CD14-positive monocyte (primary cell): ENCODE measurements around the gene KCNG2. TPM values are rescaled to one million over a fixed set of nuclear protein-coding genes. Genes with fewer than 3 reads are reported as not detected.

Experiments
- DNase-seq, 3 donors: peaks; one replicate each; pipeline ENCODE4 v3.0.0-alpha.2; 2011 to 2022
- H2AFZ ChIP-seq: 2 replicates; pipeline ENCODE4 v1.6.0; 2012; ENCODE audit warnings: mild to moderate bottlenecking, low read depth, low read length, inconsistent platforms; ENCODE audit not compliant: insufficient read depth, poor library complexity, severe bottlenecking
- H3K27ac ChIP-seq, 2 donors: 1 replicate in 1 of 2; 2 replicates in 1 of 2; pipeline ENCODE4 v1.5.1; 2012 to 2013; ENCODE audit warnings: low read length in 2 of 2, control low read depth in 1 of 2, inconsistent platforms in 1 of 2, low read depth in 1 of 2, mild to moderate bottlenecking in 1 of 2
- H3K27me3 ChIP-seq, 2 donors: one replicate each; pipeline versions ENCODE4 v1.6.0 to v1.6.1; 2011 to 2013; ENCODE audit warnings: low read length in 2 of 2; ENCODE audit not compliant: control insufficient read depth in 2 of 2, insufficient read depth in 2 of 2
- H3K36me3 ChIP-seq, 2 donors: replicated peaks in 1 of 2; 1 replicate in 1 of 2; 2 replicates in 1 of 2; pipeline versions ENCODE4 v1.5.1 to v1.6.1; 2012 to 2013; ENCODE audit warnings: low read length in 2 of 2, control low read depth in 1 of 2, inconsistent platforms in 1 of 2, mild to moderate bottlenecking in 1 of 2; ENCODE audit not compliant: insufficient read depth in 2 of 2, control insufficient read depth in 1 of 2
- H3K4me1 ChIP-seq, 2 donors: 1 replicate in 1 of 2; 2 replicates in 1 of 2; pipeline versions ENCODE4 v1.5.1 to v1.6.1; 2012 to 2013; ENCODE audit warnings: low read length in 2 of 2, control low read depth in 1 of 2, inconsistent platforms in 1 of 2, mild to moderate bottlenecking in 1 of 2, moderate library complexity in 1 of 2; ENCODE audit not compliant: insufficient read depth in 2 of 2, control insufficient read depth in 1 of 2
- H3K4me2 ChIP-seq: replicated peaks from 2 replicates; pipeline ENCODE3; 2012; ENCODE audit warnings: low read length, moderate library complexity, mild to moderate bottlenecking; ENCODE audit not compliant: poor library complexity, severe bottlenecking; ENCODE audit errors: extremely low read depth
- H3K4me3 ChIP-seq, 3 experiments: fragments of 200-600 bp in 1 of 3; sonication (generic) in 1 of 3; replicated peaks in 1 of 3; 1 replicate in 2 of 3; 2 replicates in 1 of 3; pipeline ENCODE4 v1.5.1; 2011 to 2013; ENCODE audit warnings: low read length in 3 of 3, mild to moderate bottlenecking in 3 of 3, control low read depth in 2 of 3, low read depth in 2 of 3, inconsistent platforms in 1 of 3, moderate library complexity in 1 of 3
- H3K79me2 ChIP-seq: 2 replicates; pipeline ENCODE4 v1.6.0; 2012; ENCODE audit warnings: mild to moderate bottlenecking, control low read depth, inconsistent platforms, low read length, moderate library complexity; ENCODE audit not compliant: insufficient read depth
- H3K9ac ChIP-seq: 2 replicates; pipeline ENCODE4 v1.6.0; 2017; ENCODE audit warnings: low read length, mild to moderate bottlenecking; ENCODE audit not compliant: insufficient read depth, poor library complexity, severe bottlenecking
- H3K9me3 ChIP-seq, 2 donors: replicated peaks in 1 of 2; 1 replicate in 1 of 2; 2 replicates in 1 of 2; pipeline versions ENCODE4 v1.5.1 to v1.6.1; 2012 to 2013; ENCODE audit warnings: low read length in 2 of 2, control low read depth in 1 of 2; ENCODE audit not compliant: control insufficient read depth in 1 of 2, insufficient read depth in 1 of 2
- H4K20me1 ChIP-seq: 2 replicates; pipeline ENCODE4 v1.6.0; 2012; ENCODE audit warnings: mild to moderate bottlenecking, low read length, control low read depth, moderate library complexity; ENCODE audit not compliant: insufficient read depth
- H3K27ac Mint-ChIP-seq, 7 donors: one replicate each; pipeline ENCODE4 v1.8.0; 2020; ENCODE audit warnings: mild to moderate bottlenecking in 7 of 7, mixed read lengths in 7 of 7, moderate library complexity in 6 of 7, inconsistent platforms in 2 of 7
- H3K27me3 Mint-ChIP-seq, 3 donors: one replicate each; pipeline ENCODE4 v1.8.0; 2021 to 2022; ENCODE audit warnings: low read depth in 3 of 3, mild to moderate bottlenecking in 3 of 3, mixed read lengths in 3 of 3, moderate library complexity in 3 of 3, inconsistent platforms in 1 of 3
- H3K36me3 Mint-ChIP-seq, 2 donors: one replicate each; pipeline ENCODE4 v1.8.0; 2020; ENCODE audit warnings: mixed read lengths in 2 of 2, inconsistent platforms in 1 of 2, mild to moderate bottlenecking in 1 of 2
- H3K4me1 Mint-ChIP-seq: one replicate; pipeline ENCODE4 v1.8.0; 2020; ENCODE audit warnings: mild to moderate bottlenecking, mixed read lengths
- H3K4me3 Mint-ChIP-seq, 2 donors: one replicate each; pipeline ENCODE4 v1.8.0; 2020; ENCODE audit warnings: mild to moderate bottlenecking in 2 of 2, mixed read lengths in 2 of 2, moderate library complexity in 1 of 2
- H3K9me3 Mint-ChIP-seq, 7 donors: one replicate each; pipeline ENCODE4 v1.8.0; 2020 to 2022; ENCODE audit warnings: mixed read lengths in 7 of 7, mild to moderate bottlenecking in 6 of 7, moderate library complexity in 6 of 7, inconsistent platforms in 2 of 7
- CTCF ChIP-seq: fragments of 200-600 bp; IDR thresholded peaks from one replicate; pipeline ENCODE4 v1.8.0; 2022; ENCODE audit warnings: antibody characterized with exemption, mild to moderate bottlenecking
- WGBS: methylation state at CpG from one replicate; pipeline ENCODE4 v1.1.5; 2013; ENCODE audit warnings: missing lambda C conversion rate; ENCODE audit not compliant: insufficient coverage; 5-methylcytosine and 5-hydroxymethylcytosine counted together
- intact Hi-C, 2 donors: fragments of 100-400 bp; cut with micrococcal nuclease; formaldehyde crosslinking; loops; one replicate each; pipeline versions ENCODE4 v1.15.0 to v1.15.1; 2023
- polyA plus RNA-seq, 3 donors: library from polyadenylated mRNA; depleted of rRNA in 1 of 3; unstranded in 2 of 3; stranded (reverse) in 1 of 3; fragments of 300-500 nt in 2 of 3; fragments of >200 nt in 1 of 3; fragmentation: Illumina TruSeq in 2 of 3; gene quantifications; 1 replicate in 2 of 3; 2 replicates in 1 of 3; pipeline ENCODE4 v1.2.3, GENCODE V29; 2012 to 2021

KCNG2 gene
- polyA plus RNA-seq, 3 donors = 0.04 TPM; not detected in 2

- Histone ChIP-seq H3K27me3 (no peaks in the 10 kb centered on the region), H3K4me2 (peak overlapping the region; percentile 31), H3K27ac (no peak overlapping the region), H2AFZ (no peak overlapping the region), H3K9me3 (no peaks in the 10 kb centered on the region), H4K20me1 (no peaks in the 10 kb centered on the region), H3K4me1 (peaks cover 55 to 70% of the 10 kb centered on the region in 2 donors), H3K36me3 (no peaks in the 10 kb centered on the region), H3K9ac (no peak overlapping the region), H3K4me3 (peak overlapping the region in 1 of 3 experiments; percentile 35), H3K79me2 (no peaks in the 10 kb centered on the region)
- intact Hi-C loops = loop anchor here in 1 of 2 donors (10.0 kb wide), 1 partner anchor 135 kb away; the partner anchor contains the start of gene SLC66A2
- 3% methylated on average over 10 of the region's 14 CpGs for WGBS
- Mint-ChIP-seq H3K9me3 (peaks cover 0 to 1% (median 0%) of the 10 kb centered on the region in 7 donors), H3K27me3 (peaks cover 3 to 14% (median 7%) of the 10 kb centered on the region in 3 donors), H3K4me3 (peak overlapping the region in 1 of 2 donors; percentile 82), H3K36me3 (peaks cover 2% of the 10 kb centered on the region in 2 donors), H3K4me1 (peaks cover 61% of the 10 kb centered on the region), H3K27ac (peak overlapping the region; percentile 6 to 88 (median 82))
- peak; percentile 77 to 88 (median 87) for DNase-seq
- TF ChIP-seq CTCF = no peak
Measured at GRCh38 chr18:79819968-79820351, 22.2 kb downstream of the KCNG2 start.

GRCh38 chr18:79823120-79823519, 25.4 kb downstream of the KCNG2 start:
- 26% methylated on average over 11 of the region's 12 CpGs for WGBS
- Mint-ChIP-seq H3K36me3 (peaks cover 2% of the 10 kb centered on the region in 2 donors), H3K27ac (peak overlapping the region in 6 of 7 donors; percentile 43 to 80 (median 66)), H3K27me3 (peaks cover 0 to 7% (median 7%) of the 10 kb centered on the region in 3 donors), H3K4me1 (peaks cover 72% of the 10 kb centered on the region), H3K9me3 (peaks cover 0 to 2% (median 0%) of the 10 kb centered on the region in 7 donors), H3K4me3 (peak overlapping the region in 1 of 2 donors; percentile 26)
- Histone ChIP-seq H3K36me3 (no peaks in the 10 kb centered on the region), H4K20me1 (no peaks in the 10 kb centered on the region), H3K27ac (no peak overlapping the region), H3K27me3 (no peaks in the 10 kb centered on the region), H2AFZ (no peak overlapping the region), H3K4me3 (no peak overlapping the region), H3K4me2 (no peak overlapping the region), H3K9me3 (no peaks in the 10 kb centered on the region), H3K4me1 (peaks cover 65 to 76% of the 10 kb centered on the region in 2 donors), H3K9ac (no peak overlapping the region), H3K79me2 (no peaks in the 10 kb centered on the region)
- TF ChIP-seq CTCF = no peak
- intact Hi-C loops = loop anchor here in 1 of 2 donors (10.0 kb wide), 1 partner anchor 132 kb away; the partner anchor contains the start of gene SLC66A2
- peak; percentile 16 to 43 (median 29) for DNase-seq
